HepG2 (cell line): ENCODE data around the gene BARHL2. TPM values are rescaled to one million over a fixed set of nuclear protein-coding genes. Genes with fewer than 3 reads are reported as not detected.

ENCODE experiments used
- ATAC-seq: fragments of 200-7000 bp; cut with Tn5 transposase; 3 replicates; pipeline ENCODE4 v1.9.1; 2020; ENCODE audit warnings: mild to moderate bottlenecking, moderate library complexity
- BruUV-seq: library from RNA; stranded (reverse); fragments of 400-500 nt; replicated peaks from 2 replicates; lab custom pipeline; 2021; lab: Mats Ljungman, UMichigan
- CTCF ChIA-PET: fragments of 300-600 bp; formaldehyde crosslinking; extraction: SDS; loops from one replicate; lab custom pipeline; 2021; ENCODE audit warnings: low total read pairs, inconsistent platforms, low intra/inter-chr PET ratio; lab: Yijun Ruan, JAX
- POLR2A ChIA-PET: fragments of 350-600 bp; sonication (Branson Sonifier 250); formaldehyde crosslinking; loops from one replicate; lab custom pipeline; 2020; ENCODE audit warnings: antibody characterized with exemption, inconsistent platforms; lab: Yijun Ruan, JAX
- DNase-seq: peaks from one replicate; pipeline ENCODE4 v3.0.0-alpha.2; 2015; ENCODE audit warnings: low spot score
- FAIRE-seq: peaks from 3 replicates; lab custom pipeline; 2011; peaks lifted over from hg19 to GRCh38; lab: Jason Lieb, UNC
- H2AFZ ChIP-seq: one replicate; pipeline ENCODE4 v1.6.1; 2011; ENCODE audit warnings: low read length, inconsistent platforms
- H3K27ac ChIP-seq: fragments of 300-600 bp; 3 replicates; pipeline ENCODE4 v1.8.0; 2011; ENCODE audit warnings: mixed run types, mild to moderate bottlenecking, mixed read lengths, low read length, inconsistent platforms; ENCODE audit not compliant: insufficient read depth; ENCODE audit errors: extremely low read length
- H3K27me3 ChIP-seq, 2 experiments: fragments of 200-600 bp in 1 of 2; 2 replicates in 1 of 2; 3 replicates in 1 of 2; pipeline versions ENCODE4 v1.6.0 to v1.8.0; 2011; ENCODE audit warnings: low read length in 2 of 2, mild to moderate bottlenecking in 2 of 2, moderate library complexity in 2 of 2, inconsistent platforms in 1 of 2; ENCODE audit not compliant: insufficient read depth in 2 of 2, control insufficient read depth in 1 of 2
- H3K36me3 ChIP-seq, 2 experiments: fragments of 200-600 bp in 1 of 2; replicated peaks in 1 of 2; 2 replicates in 1 of 2; 3 replicates in 1 of 2; pipeline versions ENCODE4 v1.5.1 to v1.8.0; 2011; ENCODE audit warnings: low read length in 2 of 2, inconsistent platforms in 1 of 2; ENCODE audit not compliant: insufficient read depth in 2 of 2, control insufficient read depth in 1 of 2
- H3K4me1 ChIP-seq: 2 replicates; pipeline ENCODE4 v1.5.1; 2012; ENCODE audit warnings: low read length, inconsistent platforms; ENCODE audit not compliant: insufficient read depth
- H3K4me2 ChIP-seq: 2 replicates; pipeline ENCODE4 v1.6.0; 2011; ENCODE audit warnings: low read depth, low read length, inconsistent platforms
- H3K4me3 ChIP-seq, 3 experiments: fragments of 200-600 bp in 1 of 3; sonication (generic), shearing (Covaris generic) in 1 of 3; replicated peaks in 1 of 3; 2 replicates each; pipeline ENCODE4 v1.5.1; 2011 to 2016; ENCODE audit warnings: low read length in 3 of 3, inconsistent platforms in 2 of 3, low read depth in 2 of 3, mild to moderate bottlenecking in 2 of 3, control low read depth in 1 of 3, mixed read lengths in 1 of 3; ENCODE audit not compliant: insufficient read depth in 1 of 3
- H3K79me2 ChIP-seq: one replicate; pipeline ENCODE4 v1.6.1; 2011; ENCODE audit warnings: low read length, inconsistent platforms; ENCODE audit not compliant: insufficient read depth
- H3K9ac ChIP-seq: 2 replicates; pipeline ENCODE4 v1.6.0; 2011; ENCODE audit warnings: mild to moderate bottlenecking, low read depth, low read length, inconsistent platforms; ENCODE audit not compliant: insufficient read depth
- H3K9me3 ChIP-seq: 2 replicates; pipeline ENCODE4 v1.5.1; 2012; ENCODE audit warnings: mild to moderate bottlenecking, low read length
- H4K20me1 ChIP-seq: 2 replicates; pipeline ENCODE4 v1.6.0; 2011; ENCODE audit warnings: inconsistent platforms, mild to moderate bottlenecking, low read length, moderate library complexity; ENCODE audit not compliant: insufficient read depth
- DZIP1 ChIP-seq: sonication (generic); formaldehyde crosslinking; IDR thresholded peaks from 2 replicates; pipeline ENCODE4 v1.5.0; 2020; ENCODE audit warnings: mild to moderate bottlenecking, missing genetic modification reagents
- IRF1 ChIP-seq: sonication (generic); formaldehyde crosslinking; IDR thresholded peaks from 2 replicates; pipeline ENCODE4 v1.4.0; 2020; ENCODE audit warnings: low read depth, mild to moderate bottlenecking, missing genetic modification reagents
- MED8 ChIP-seq: sonication (generic); formaldehyde crosslinking; IDR thresholded peaks from 2 replicates; pipeline ENCODE4 v1.8.1; 2023; ENCODE audit warnings: mild to moderate bottlenecking, missing genetic modification reagents; ENCODE audit not compliant: insufficient replicate concordance
- TSC22D2 ChIP-seq: sonication (generic); formaldehyde crosslinking; IDR thresholded peaks from 2 replicates; pipeline ENCODE4 v1.5.1; 2020; ENCODE audit warnings: missing genetic modification reagents, mild to moderate bottlenecking, borderline replicate concordance
- ZMYM4 ChIP-seq: sonication (generic); formaldehyde crosslinking; IDR thresholded peaks from 2 replicates; pipeline ENCODE4 v1.8.1; 2023; ENCODE audit warnings: mild to moderate bottlenecking, missing genetic modification reagents
- ZNF441 ChIP-seq: sonication (generic); formaldehyde crosslinking; IDR thresholded peaks from 2 replicates; pipeline ENCODE4 v1.7.0; 2021; ENCODE audit warnings: missing genetic modification reagents, borderline replicate concordance
- ZNF609 ChIP-seq: sonication (generic); formaldehyde crosslinking; IDR thresholded peaks from 2 replicates; pipeline ENCODE4 v1.4.0; 2020; ENCODE audit warnings: mild to moderate bottlenecking, missing genetic modification reagents, borderline replicate concordance
- WGBS: methylation state at CpG from one replicate; pipeline ENCODE4 v1.1.6; 2017; ENCODE audit warnings: low lambda C conversion rate; 5-methylcytosine and 5-hydroxymethylcytosine counted together
- in situ Hi-C: cut with HindIII; loops from 2 replicates; pipeline ENCODE4 v1.10.0; 2017; ENCODE audit warnings: low pct_unique_long_range_greater_than_20kb; ENCODE audit not compliant: extremely low pct_ligation_motif_present
- intact Hi-C: fragments of 100-400 bp; cut with micrococcal nuclease; formaldehyde crosslinking; loops from one replicate; pipeline ENCODE4 v1.10.0; 2022; ENCODE audit not compliant: unreplicated experiment
- polyA plus RNA-seq, 8 experiments: library from polyadenylated mRNA; depleted of rRNA in 3 of 8; stranded (reverse) in 7 of 8; unstranded in 1 of 8; fragments of >200 nt; fragmentation: Illumina TruSeq in 4 of 8; extraction: Trizol in 4 of 8; gene quantifications; 2 replicates each; pipeline versions ENCODE4 v1.2.1 to v1.2.3, GENCODE V29; 2011 to 2016; ENCODE audit warnings: low read depth in 4 of 8, missing spikeins in 1 of 8, mixed read lengths in 1 of 8; ENCODE audit not compliant: insufficient read depth in 1 of 8
- total RNA-seq, 5 experiments: library from RNA; depleted of rRNA; stranded (reverse); fragments of >200 nt; fragmentation: Illumina TruSeq; extraction: Trizol; gene quantifications; 2 replicates each; pipeline ENCODE4 v1.2.3, GENCODE V29; 2016; ENCODE audit warnings: low read depth in 1 of 5

The BARHL2 gene
- total and polyA plus RNA-seq, 2 of the 13 experiments (the other 11 are each of a cell fraction or from before 2014, with no cell fraction given), result not detected

GRCh38 chr1:90719330-90720144, 2.4 kb upstream of the BARHL2 start (continued):
- TF ChIP-seq ZNF609 (CRISPR knock-in tag), result no peak
- no peak for TF ChIP-seq IRF1 (CRISPR knock-in tag)

- no peaks in the 10 kb centered on the region for H3K79me2 ChIP-seq
- H2AFZ ChIP-seq, result no peak overlapping the region
- ChIA-PET CTCF (no interaction called here), POLR2A (no interaction called here)
- H3K4me1 ChIP-seq, result no peaks in the 10 kb centered on the region
- DNase-seq (no peak), FAIRE-seq (no peak), ATAC-seq (peak; percentile 67)
- in situ Hi-C loops (no loop called here), intact Hi-C loops (no loop called here)
- H3K4me2 ChIP-seq, result 0 out of 2 replicates have a peak overlapping the region, but pooled peaks have one; percentile 12
- 68% methylated on average over 28 of the region's 66 CpGs for WGBS
- peaks cover 10 to 47% of the 10 kb centered on the region in 2 experiments for H3K27me3 ChIP-seq
- TF ChIP-seq MED8 (CRISPR knock-in tag) (no peak), DZIP1 (CRISPR knock-in tag) (no peak), TSC22D2 (CRISPR knock-in tag) (no peak), ZMYM4 (CRISPR knock-in tag) (no peak), ZNF441 (no peak)
- no TSS peak for BruUV-seq
- H3K9ac ChIP-seq, result no peak overlapping the region
- no peak overlapping the region for H3K27ac ChIP-seq
- no peaks in the 10 kb centered on the region for H4K20me1 ChIP-seq
- no peaks in the 10 kb centered on the region for H3K9me3 ChIP-seq
- no peaks in the 10 kb centered on the region for H3K36me3 ChIP-seq
- H3K4me3 ChIP-seq, result no peak overlapping the region
Observed at GRCh38 chr1:90718411-90719329, 1.6 kb upstream of the BARHL2 start.
